CD4-positive, alpha-beta T cell treated with Interleukin-17A for 4 hours (primary cell): Measurements from ENCODE around the gene TBCCD1.
"Not testable (repeated sequence)": the region's sequence is repeated elsewhere in the genome, so short reads cannot be mapped to it uniquely, and the experiment has no call there.

ENCODE experiments used
- DNase-seq: peaks from one replicate; pipeline ENCODE4 v3.0.0-alpha.2; 2020; ENCODE audit warnings: mixed read lengths

The TBCCD1 gene

DNA sequence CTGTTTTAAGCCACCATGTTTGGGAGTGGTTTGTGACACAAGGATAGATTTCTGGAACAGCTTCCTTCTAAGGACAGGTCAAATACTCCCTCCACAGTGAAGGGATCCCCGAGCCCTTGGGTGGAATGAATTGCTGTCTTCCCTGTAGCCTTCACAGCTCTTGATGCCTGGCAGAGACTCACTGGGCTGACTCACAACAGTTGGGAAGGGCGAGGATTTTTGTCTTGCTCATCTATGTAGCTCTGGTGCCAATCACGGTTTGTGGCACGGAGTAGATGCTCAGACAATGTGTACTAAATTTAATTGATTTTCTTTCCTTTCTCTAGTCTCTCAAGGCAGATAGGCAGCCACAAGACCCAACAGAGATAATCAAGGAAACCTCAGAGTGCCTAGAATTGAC, 49.9 kb downstream of the TBCCD1 start:
- DNase-seq: no peak

DNA sequence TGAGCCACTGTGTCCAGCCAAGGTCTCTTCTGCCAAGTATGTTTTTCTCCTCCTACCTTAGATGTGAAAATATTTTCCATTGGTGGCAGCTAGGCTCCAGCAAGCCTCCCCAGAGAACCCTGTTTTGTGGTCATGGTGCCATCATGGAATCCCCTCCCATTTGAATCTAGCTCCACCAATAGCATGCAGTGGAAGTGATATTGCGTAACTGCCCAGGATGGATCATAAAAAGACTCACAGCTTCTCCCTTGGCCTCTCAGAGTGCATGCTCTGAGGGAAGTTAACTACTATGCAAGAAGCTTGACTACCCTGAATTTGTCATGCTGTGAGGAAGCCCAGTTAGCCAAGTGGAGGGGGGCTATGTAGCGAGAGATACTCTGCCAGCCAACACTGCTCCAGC, 50.5 kb downstream of the TBCCD1 start:
- DNase-seq: no peak

GRCh38 chr3:186515125-186515524, 52.0 kb downstream of the TBCCD1 start:
- DNase-seq: peak; percentile 36

DNA sequence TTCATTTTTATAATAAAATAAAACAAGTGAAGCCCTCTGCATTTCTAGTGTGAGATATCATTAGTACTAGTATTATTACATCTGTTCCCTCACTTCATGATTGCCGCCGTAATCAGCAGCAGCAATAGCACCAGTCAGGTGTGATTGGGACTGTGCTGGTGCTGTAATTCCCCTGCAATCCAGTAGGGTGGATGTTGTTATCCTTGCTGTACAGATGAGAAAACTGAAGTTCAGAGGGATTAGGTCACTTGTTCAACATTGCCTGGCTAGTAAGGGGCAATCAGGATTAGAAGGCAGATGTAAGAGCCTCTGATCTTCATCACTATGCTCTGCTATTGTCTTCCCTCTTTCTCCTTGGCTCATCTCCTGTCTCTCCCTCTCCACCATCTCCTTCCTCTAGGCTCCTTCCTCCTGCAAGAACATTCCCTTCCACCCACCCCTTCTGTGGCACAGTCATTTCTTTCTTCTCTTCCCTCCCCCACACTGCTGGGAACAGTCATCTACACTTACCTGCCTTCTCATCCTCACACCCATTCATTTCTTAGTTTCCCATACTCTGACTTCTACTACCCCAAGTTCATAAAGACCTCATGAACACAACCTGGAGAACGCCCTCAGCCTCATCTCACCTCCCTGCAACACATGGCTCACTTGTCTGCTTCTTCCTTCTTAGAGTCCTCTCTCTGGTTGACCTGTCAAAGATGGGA, 52.7 kb downstream of the TBCCD1 start:
- DNase-seq: no peak

GRCh38 chr3:186513386-186513785, 53.8 kb downstream of the TBCCD1 start:
- no peak for DNase-seq

GRCh38 chr3:186512570-186513302, 54.4 kb downstream of the TBCCD1 start:
- no peak for DNase-seq

DNA sequence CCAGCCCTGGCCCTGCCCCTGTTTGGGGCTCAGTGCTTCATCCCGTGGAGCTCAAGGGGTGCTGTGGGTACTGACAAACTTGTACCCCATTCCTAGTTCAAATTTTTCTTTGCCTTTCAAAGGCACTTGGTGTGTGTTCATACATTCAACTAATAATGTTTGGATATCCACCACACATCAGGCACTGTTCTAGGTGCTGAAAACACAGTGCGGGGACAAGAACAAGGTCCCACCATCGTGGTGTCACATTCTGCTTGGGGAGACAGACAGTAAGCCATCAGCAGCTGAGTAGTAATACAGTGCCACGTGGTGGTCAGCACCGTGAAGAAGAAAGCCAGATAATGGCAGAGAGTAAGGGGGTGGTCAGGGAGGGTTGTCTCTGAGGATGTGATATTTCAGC, 55.4 kb downstream of the TBCCD1 start:
- no peak for DNase-seq

- DNase-seq: no peak
These were observed 55.9 kb downstream of the TBCCD1 start for GRCh38 chr3:186511245-186511644.

DNA sequence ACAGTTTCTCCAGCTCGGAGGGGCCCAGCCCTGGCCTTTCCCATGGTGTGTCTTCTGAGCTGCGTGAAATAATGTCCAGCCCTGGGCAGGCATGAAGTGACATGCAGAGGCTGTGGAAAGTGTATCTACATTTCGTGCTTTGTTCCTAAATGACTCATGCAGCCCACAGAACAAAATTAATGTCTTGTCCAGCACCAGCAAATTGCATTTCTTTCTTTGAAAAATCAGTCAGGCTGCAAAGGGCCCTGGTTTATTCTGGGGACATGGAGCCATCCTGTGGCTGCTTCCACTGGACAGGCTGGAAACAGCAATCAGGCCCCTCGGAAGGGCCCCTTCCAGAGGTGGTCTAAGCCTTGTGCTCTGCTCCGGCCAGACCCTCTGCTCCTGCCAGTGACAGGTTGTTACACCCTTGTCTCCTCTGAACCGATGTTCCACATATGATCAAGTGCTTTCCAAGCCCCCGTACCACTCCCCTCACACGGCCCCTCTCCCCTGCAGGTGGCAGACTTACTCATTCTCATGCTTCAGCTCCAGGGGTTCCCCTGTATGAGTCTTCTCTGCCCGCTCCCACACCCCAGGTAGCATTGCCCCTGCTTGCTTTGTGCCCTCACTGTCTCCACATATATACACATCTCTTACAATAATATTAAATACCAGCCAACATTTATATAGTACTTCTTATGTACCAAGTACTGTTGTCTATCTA, 56.6 kb downstream of the TBCCD1 start:
- DNase-seq: no peak

- no peak for DNase-seq
These were observed 57.7 kb downstream of the TBCCD1 start for GRCh38 chr3:186509423-186509822.

GRCh38 chr3:186506857-186507256, 60.3 kb downstream of the TBCCD1 start:
- DNase-seq: no peak

DNA sequence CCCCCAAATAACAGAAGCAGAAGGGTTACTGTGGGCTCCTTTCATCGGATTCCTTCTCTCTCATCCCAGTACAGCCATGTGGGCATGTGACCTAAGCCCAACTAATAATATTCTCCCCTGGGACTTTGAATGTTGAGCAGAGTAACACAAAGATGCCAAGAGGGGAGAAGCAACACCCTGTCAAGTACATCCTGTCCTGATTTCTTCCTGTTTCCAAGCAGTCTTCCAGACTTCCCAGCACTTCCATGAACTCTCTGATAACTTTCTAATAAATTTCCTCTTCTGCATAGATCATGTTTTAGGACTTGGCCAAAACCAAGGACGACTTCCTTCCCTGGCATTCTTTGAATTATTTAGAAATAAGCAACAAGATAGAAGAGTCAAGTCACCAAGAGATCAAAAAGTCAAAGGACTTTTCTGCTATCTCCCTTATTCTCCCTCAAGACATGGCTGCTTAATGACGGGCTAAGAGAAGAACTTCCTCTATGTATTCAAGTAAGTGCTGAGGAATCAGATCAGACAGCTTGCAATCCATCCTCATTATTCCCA, 60.9 kb downstream of the TBCCD1 start:
- no peak for DNase-seq

GRCh38 chr3:186502966-186503712, 64.0 kb downstream of the TBCCD1 start:
- DNase-seq: no peak

GRCh38 chr3:186502138-186502948, 64.8 kb downstream of the TBCCD1 start:
- no peak for DNase-seq

DNA sequence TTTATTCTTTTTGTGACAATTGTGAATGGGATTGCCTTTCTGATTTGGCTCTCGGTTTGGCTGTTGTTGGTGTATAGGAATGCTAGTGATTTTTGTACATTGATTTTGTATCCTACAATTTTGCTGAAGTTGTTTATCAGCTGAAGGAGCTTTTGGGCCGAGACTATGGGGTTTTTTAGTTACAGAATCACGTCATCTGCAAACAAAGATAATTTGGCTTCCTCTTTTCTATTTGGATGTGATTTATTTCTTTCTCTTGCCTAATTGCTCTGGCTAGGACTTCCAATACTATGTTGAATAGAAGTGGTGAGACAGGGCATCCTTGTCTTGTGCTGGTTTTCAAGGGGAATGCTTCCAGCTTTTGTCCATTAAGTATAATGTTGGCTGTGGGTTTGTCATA, 67.2 kb downstream of the TBCCD1 start:
- DNase-seq: not testable (repeated sequence)

DNA sequence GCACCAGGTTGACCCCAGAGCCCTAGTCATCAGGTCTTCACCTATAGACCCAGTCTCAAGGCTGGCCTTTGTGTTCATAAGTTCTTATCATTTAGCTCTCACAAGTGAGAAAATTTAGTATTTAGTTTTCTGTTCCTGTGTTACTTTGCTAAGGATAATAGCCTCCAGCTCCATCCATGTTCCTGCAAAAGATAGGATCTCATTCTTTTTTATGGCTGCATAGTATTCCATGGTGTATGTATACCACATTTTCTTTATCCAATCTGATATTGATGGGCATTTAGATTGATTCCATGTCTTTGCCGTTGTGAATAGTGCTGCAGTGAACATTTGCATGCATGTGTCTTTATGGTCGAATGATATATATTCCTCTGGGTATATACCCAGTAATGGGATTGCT, 69.1 kb downstream of the TBCCD1 start:
- DNase-seq: not testable (repeated sequence)

DNA sequence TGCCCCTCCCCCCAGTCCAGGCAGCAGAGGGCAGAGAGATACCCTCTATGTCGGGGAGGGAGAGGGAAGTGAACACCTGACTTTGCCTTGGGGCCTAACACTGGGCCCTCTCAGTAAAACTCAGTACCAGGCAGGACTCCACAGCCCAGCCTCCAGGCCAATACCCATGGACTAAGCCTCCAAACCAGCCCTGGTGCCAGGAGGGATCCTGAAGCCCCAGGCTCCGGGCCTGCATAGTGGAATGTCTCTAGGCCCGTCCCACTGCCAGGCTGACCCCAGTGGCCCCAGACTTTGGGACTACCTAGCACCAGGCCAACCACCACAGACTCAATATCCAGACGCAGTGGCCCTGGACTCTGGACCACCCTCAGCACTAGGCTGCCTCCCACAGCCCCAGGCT, 69.5 kb downstream of the TBCCD1 start:
- no peak for DNase-seq

DNA sequence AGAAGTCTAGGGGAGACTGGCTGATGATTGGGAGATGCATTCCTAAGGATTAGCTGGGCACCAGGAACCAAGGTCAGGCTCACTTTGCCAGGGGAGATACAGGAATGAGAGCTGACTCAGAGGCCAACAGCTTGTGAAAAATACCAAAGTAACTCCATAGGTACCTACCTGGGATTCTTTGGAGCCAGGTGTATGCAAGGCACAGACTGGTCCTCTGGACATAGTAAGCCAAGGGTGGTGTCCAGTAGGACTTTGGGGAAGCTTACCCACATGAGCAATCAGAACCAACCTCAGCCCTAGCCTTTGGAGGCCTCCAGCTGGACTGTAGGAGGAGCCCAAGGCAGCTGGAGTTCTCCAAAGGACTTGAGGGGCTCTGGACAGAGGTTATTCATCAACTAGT, 70.5 kb downstream of the TBCCD1 start:
- DNase-seq: no peak
